DND-41 (cell line): ENCODE measurements around the gene FSIP1.

Experiments used
- ATAC-seq: fragments of 200-7000 bp; cut with Tn5 transposase; 3 replicates; pipeline ENCODE4 v1.9.1; 2021; ENCODE audit warnings: low read depth; ENCODE audit not compliant: insufficient read depth
- DNase-seq: peaks from one replicate; pipeline ENCODE4 v3.0.0-alpha.2; 2020
- H2AFZ ChIP-seq: 2 replicates; pipeline ENCODE4 v1.6.0; 2012; ENCODE audit warnings: low read depth, low read length
- H3K27ac ChIP-seq: 2 replicates; pipeline ENCODE4 v1.5.1; 2012; ENCODE audit warnings: low read length, inconsistent platforms
- H3K27me3 ChIP-seq: fragments of 200-600 bp; sonication (generic); 2 replicates; pipeline ENCODE4 v1.6.0; 2012; ENCODE audit warnings: low read length, mild to moderate bottlenecking, inconsistent platforms; ENCODE audit not compliant: insufficient read depth, poor library complexity
- H3K36me3 ChIP-seq: 2 replicates; pipeline ENCODE4 v1.5.1; 2012; ENCODE audit warnings: low read length, inconsistent platforms; ENCODE audit not compliant: insufficient read depth
- H3K4me1 ChIP-seq: 2 replicates; pipeline ENCODE4 v1.5.1; 2012; ENCODE audit warnings: mild to moderate bottlenecking, low read length; ENCODE audit not compliant: insufficient read depth
- H3K4me2 ChIP-seq: 2 replicates; pipeline ENCODE4 v1.6.0; 2012; ENCODE audit warnings: mild to moderate bottlenecking, moderate library complexity, low read length, inconsistent platforms; ENCODE audit not compliant: insufficient read depth
- H3K4me3 ChIP-seq, 2 experiments: fragments of 200-600 bp in 1 of 2; shearing (Covaris generic) in 1 of 2; 2 replicates each; pipeline ENCODE4 v1.5.1; 2012 to 2016; ENCODE audit warnings: inconsistent platforms in 2 of 2, low read length in 2 of 2, mild to moderate bottlenecking in 2 of 2, low read depth in 1 of 2, moderate library complexity in 1 of 2
- H3K79me2 ChIP-seq: 2 replicates; pipeline ENCODE4 v1.6.0; 2012; ENCODE audit warnings: low read length, inconsistent platforms; ENCODE audit not compliant: insufficient read depth
- H3K9ac ChIP-seq: 2 replicates; pipeline ENCODE4 v1.6.0; 2012; ENCODE audit warnings: low read depth, mild to moderate bottlenecking, inconsistent platforms, low read length, moderate library complexity
- H3K9me3 ChIP-seq: 2 replicates; pipeline ENCODE4 v1.5.1; 2012; ENCODE audit warnings: low read length, moderate library complexity, mild to moderate bottlenecking, inconsistent platforms; ENCODE audit not compliant: insufficient read depth, severe bottlenecking
- H4K20me1 ChIP-seq: 2 replicates; pipeline ENCODE4 v1.6.0; 2012; ENCODE audit warnings: low read length; ENCODE audit not compliant: insufficient read depth
- EZH2 ChIP-seq: IDR thresholded peaks from 3 replicates; pipeline ENCODE4 v1.6.1; 2012; ENCODE audit warnings: borderline replicate concordance, low read depth, mild to moderate bottlenecking, moderate library complexity, low read length, inconsistent platforms; ENCODE audit not compliant: severe bottlenecking
- TF ChIP-seq, protein P1 (sequence below): IDR thresholded peaks from 2 replicates; pipeline ENCODE4 v1.5.1; 2012; ENCODE audit warnings: borderline replicate concordance, low read length, moderate library complexity, mild to moderate bottlenecking; ENCODE audit not compliant: poor library complexity, severe bottlenecking; ENCODE audit errors: extremely low read depth

Gene FSIP1

DNA sequence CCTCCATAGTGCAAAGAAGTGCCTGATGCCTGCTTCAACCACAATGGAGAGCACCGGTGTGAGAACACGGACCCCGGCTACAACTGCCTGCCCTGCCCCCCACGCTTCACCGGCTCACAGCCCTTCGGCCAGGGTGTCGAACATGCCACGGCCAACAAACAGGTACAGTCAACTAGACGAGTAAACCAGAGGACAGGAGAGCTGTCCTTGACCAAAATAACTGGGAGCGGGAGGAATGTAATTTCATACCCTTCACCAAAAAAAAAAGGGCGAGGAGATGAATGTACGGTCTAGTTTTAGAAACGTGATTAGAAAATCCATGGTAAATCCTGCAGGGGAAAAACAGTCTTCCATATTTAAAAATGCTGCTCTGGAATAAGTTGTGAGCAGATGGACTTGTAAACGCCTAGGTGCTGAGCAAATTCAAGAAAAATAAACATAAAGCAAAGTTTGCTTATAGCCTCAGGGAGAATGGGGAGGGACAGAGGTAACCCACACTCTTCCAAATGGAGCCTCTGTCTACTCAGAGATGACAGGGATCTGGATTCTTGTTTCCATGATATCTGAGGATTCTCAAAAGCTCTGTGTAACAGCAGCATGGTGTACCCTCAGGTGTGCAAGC is 193.3 kb downstream of the FSIP1 start:
- Histone ChIP-seq H3K4me1 (no peaks in the 10 kb centered on the region), H3K4me2 (no peak overlapping the region), H4K20me1 (no peaks in the 10 kb centered on the region), H2AFZ (no peak overlapping the region), H3K27me3 (no peaks in the 10 kb centered on the region), H3K79me2 (no peaks in the 10 kb centered on the region), H3K9me3 (no peaks in the 10 kb centered on the region), H3K9ac (no peak overlapping the region), H3K36me3 (no peaks in the 10 kb centered on the region), H3K4me3 (no peak overlapping the region), H3K27ac (no peak overlapping the region)
- no peak for TF ChIP-seq EZH2
- TF ChIP-seq, protein P1, sequence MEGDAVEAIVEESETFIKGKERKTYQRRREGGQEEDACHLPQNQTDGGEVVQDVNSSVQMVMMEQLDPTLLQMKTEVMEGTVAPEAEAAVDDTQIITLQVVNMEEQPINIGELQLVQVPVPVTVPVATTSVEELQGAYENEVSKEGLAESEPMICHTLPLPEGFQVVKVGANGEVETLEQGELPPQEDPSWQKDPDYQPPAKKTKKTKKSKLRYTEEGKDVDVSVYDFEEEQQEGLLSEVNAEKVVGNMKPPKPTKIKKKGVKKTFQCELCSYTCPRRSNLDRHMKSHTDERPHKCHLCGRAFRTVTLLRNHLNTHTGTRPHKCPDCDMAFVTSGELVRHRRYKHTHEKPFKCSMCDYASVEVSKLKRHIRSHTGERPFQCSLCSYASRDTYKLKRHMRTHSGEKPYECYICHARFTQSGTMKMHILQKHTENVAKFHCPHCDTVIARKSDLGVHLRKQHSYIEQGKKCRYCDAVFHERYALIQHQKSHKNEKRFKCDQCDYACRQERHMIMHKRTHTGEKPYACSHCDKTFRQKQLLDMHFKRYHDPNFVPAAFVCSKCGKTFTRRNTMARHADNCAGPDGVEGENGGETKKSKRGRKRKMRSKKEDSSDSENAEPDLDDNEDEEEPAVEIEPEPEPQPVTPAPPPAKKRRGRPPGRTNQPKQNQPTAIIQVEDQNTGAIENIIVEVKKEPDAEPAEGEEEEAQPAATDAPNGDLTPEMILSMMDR = no peak
- no peak for DNase-seq
- ATAC-seq = no peak

DNA sequence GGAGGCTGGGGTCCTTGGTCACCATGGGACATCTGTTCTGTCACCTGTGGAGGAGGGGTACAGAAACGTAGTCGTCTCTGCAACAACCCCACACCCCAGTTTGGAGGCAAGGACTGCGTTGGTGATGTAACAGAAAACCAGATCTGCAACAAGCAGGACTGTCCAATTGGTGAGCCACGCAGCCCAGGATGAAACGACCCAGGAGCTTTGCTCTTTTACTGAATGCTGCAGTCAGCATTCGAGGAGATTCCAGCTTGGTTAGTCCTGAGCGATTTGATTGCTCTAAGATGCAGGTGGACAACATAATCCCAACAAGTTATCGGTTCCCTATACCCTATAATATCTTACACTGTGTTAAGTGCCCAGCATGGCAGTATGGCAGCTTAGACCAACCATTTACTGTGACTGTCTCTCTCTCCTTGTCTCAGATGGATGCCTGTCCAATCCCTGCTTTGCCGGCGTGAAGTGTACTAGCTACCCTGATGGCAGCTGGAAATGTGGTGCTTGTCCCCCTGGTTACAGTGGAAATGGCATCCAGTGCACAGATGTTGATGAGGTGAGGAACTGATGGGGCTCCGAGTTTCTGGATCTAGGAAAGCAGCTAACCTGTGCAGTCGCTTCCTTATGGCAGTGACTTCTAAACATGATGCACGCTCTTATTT is 194.0 kb downstream of the FSIP1 start:
- Histone ChIP-seq H3K4me1 (no peaks in the 10 kb centered on the region), H3K4me3 (no peak overlapping the region), H3K9me3 (no peaks in the 10 kb centered on the region), H3K4me2 (no peak overlapping the region), H3K36me3 (no peaks in the 10 kb centered on the region), H3K9ac (no peak overlapping the region), H3K79me2 (no peaks in the 10 kb centered on the region), H4K20me1 (no peaks in the 10 kb centered on the region), H3K27me3 (no peaks in the 10 kb centered on the region), H3K27ac (no peak overlapping the region), H2AFZ (no peak overlapping the region)
- ATAC-seq (no peak), DNase-seq (no peak)
- TF ChIP-seq, protein P1 = no peak
- no peak for TF ChIP-seq EZH2

DNA sequence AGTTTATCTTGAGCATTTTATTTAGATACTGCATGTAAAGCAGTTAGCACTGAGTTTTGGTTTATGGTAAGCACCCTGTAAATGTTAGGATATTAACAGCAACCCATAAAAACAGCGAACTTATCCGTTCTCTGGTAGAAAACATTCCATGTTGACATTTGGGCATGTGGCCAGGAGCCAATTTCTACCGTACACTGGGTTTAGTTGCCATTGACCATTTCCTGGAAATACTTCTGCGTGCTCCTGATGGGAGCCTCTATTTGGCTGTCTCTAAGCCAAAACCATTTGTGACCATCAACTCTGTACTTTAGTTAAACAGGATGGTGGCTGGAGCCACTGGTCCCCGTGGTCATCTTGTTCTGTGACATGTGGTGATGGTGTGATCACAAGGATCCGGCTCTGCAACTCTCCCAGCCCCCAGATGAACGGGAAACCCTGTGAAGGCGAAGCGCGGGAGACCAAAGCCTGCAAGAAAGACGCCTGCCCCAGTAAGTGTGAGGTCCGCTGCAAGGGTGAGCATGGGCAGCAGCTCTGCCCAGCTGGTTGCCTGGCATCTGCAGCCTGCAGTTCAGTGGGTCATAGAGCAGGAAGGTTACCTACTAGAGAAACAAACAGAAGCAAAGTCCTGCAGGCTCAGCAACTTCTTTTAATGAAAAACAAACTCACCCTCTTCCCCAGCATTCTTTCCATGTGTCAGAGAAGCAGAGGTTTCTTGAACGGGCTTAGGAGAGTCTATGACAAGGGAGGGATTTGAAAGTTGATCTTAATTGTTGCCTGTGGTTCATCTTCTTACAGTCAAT is 194.7 kb downstream of the FSIP1 start:
- H3K9ac ChIP-seq = no peak overlapping the region
- no peaks in the 10 kb centered on the region for H3K9me3 ChIP-seq
- H3K4me3 ChIP-seq = no peak overlapping the region
- ATAC-seq (no peak), DNase-seq (no peak)
- no peak overlapping the region for H3K4me2 ChIP-seq
- H3K36me3 ChIP-seq = no peaks in the 10 kb centered on the region
- no peak overlapping the region for H2AFZ ChIP-seq
- H3K4me1 ChIP-seq = no peaks in the 10 kb centered on the region
- no peaks in the 10 kb centered on the region for H3K27me3 ChIP-seq
- no peaks in the 10 kb centered on the region for H4K20me1 ChIP-seq
- TF ChIP-seq, protein P1 = no peak
- no peak for TF ChIP-seq EZH2
- H3K27ac ChIP-seq = no peak overlapping the region
- no peaks in the 10 kb centered on the region for H3K79me2 ChIP-seq
